RWPE2 (cell line): ENCODE results near the gene GTSF1L.

Source experiments
- ATAC-seq: fragments of 200-7000 bp; cut with Tn5 transposase; 3 replicates; pipeline ENCODE4 v1.9.1; 2021; ENCODE audit warnings: low read depth
- DNase-seq: peaks from one replicate; pipeline ENCODE4 v3.0.0-alpha.2; 2020; ENCODE audit warnings: low spot score
- H3K27ac ChIP-seq: fragments of 450-650 bp; 2 replicates; pipeline ENCODE4 v1.5.1; 2017; ENCODE audit warnings: mild to moderate bottlenecking; ENCODE audit not compliant: poor library complexity, severe bottlenecking
- H3K27me3 ChIP-seq: fragments of 250-450 bp; sonication (Bioruptor Pico); 2 replicates; pipeline ENCODE4 v1.5.1; 2021; ENCODE audit warnings: mild to moderate bottlenecking, moderate library complexity; ENCODE audit not compliant: insufficient read depth, poor library complexity, severe bottlenecking
- H3K36me3 ChIP-seq: fragments of 250-450 bp; sonication (Bioruptor Pico); 2 replicates; pipeline ENCODE4 v1.5.1; 2020; ENCODE audit warnings: low read depth, mild to moderate bottlenecking, moderate library complexity
- H3K4me1 ChIP-seq: fragments of 250-450 bp; sonication (Bioruptor Pico); 2 replicates; pipeline ENCODE4 v1.5.1; 2021; ENCODE audit warnings: mild to moderate bottlenecking, moderate library complexity; ENCODE audit not compliant: insufficient read depth, poor library complexity, severe bottlenecking
- H3K4me3 ChIP-seq: fragments of 250-450 bp; sonication (Bioruptor Pico); 2 replicates; pipeline ENCODE4 v1.5.1; 2021; ENCODE audit warnings: mild to moderate bottlenecking, moderate library complexity; ENCODE audit not compliant: severe bottlenecking
- H3K9me3 ChIP-seq: fragments of 250-450 bp; sonication (Bioruptor Pico); 2 replicates; pipeline ENCODE4 v1.5.1; 2021; ENCODE audit warnings: mild to moderate bottlenecking, moderate library complexity; ENCODE audit not compliant: severe bottlenecking
- TF ChIP-seq, protein P1 (sequence below): fragments of 450-650 bp; IDR thresholded peaks from one replicate; pipeline ENCODE4 v1.5.1; 2017; ENCODE audit warnings: mild to moderate bottlenecking, moderate library complexity; ENCODE audit not compliant: poor library complexity, severe bottlenecking

GTSF1L gene

DNA sequence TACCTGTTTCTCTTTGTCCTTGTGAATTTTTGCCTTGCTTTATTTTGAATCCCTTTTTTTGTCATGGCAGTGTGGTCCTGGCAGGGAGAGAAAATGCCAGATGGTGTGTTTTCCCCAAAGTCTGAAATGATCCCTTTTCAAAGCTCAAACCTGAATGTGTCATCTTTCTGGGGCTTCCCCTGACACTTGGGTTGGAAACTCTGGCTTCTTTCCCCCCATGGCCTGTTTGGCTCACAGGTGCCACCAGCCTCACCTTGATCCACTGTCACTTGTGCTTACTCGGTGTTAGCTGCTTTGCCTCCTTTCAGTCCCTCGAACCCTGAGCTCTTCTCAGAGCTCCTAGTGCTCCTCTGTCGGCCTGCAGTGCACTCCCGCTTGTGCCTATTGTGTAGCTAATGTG, 37.6 kb downstream of the GTSF1L start:
- no peaks in the 10 kb centered on the region for H3K9me3 ChIP-seq
- peaks cover 99% of the 10 kb centered on the region for H3K36me3 ChIP-seq
- no peak overlapping the region for H3K27ac ChIP-seq
- DNase-seq (no peak), ATAC-seq (no peak)
- no peaks in the 10 kb centered on the region for H3K27me3 ChIP-seq
- TF ChIP-seq, protein P1, sequence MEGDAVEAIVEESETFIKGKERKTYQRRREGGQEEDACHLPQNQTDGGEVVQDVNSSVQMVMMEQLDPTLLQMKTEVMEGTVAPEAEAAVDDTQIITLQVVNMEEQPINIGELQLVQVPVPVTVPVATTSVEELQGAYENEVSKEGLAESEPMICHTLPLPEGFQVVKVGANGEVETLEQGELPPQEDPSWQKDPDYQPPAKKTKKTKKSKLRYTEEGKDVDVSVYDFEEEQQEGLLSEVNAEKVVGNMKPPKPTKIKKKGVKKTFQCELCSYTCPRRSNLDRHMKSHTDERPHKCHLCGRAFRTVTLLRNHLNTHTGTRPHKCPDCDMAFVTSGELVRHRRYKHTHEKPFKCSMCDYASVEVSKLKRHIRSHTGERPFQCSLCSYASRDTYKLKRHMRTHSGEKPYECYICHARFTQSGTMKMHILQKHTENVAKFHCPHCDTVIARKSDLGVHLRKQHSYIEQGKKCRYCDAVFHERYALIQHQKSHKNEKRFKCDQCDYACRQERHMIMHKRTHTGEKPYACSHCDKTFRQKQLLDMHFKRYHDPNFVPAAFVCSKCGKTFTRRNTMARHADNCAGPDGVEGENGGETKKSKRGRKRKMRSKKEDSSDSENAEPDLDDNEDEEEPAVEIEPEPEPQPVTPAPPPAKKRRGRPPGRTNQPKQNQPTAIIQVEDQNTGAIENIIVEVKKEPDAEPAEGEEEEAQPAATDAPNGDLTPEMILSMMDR: no peak
- no peaks in the 10 kb centered on the region for H3K4me1 ChIP-seq
- H3K4me3 ChIP-seq: no peak overlapping the region

- peak; percentile 74 for DNase-seq
- Histone ChIP-seq H3K27ac (no peak overlapping the region), H3K36me3 (peaks cover 99% of the 10 kb centered on the region), H3K9me3 (no peaks in the 10 kb centered on the region), H3K27me3 (no peaks in the 10 kb centered on the region), H3K4me1 (no peaks in the 10 kb centered on the region), H3K4me3 (no peak overlapping the region)
- TF ChIP-seq, protein P1: no peak
- 0 out of 3 replicates have a peak, but pooled peaks have one; percentile 3 for ATAC-seq
Observed at GRCh38 chr20:43686820-43687219, 40.0 kb downstream of the GTSF1L start.

DNA sequence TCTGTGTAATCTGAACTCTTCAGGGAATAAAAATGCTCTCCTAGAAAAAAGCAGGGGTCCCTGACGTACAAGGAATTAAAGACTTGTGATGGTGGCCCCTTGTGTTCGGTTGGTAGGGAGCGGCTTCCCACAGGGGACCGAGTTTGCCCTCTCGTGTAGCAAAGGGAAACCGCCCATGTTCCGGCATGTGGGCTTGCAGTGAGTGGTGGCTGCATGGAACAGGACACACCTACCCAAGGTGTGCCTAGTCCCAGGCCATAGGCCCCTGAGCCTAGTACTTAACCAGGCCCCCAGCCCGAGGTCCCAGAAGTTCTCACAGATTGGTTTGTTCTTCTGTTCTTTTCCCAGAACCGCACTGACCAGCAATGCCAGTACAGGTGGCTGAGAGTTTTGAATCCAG, 44.4 kb downstream of the GTSF1L start:
- Histone ChIP-seq H3K4me1 (no peaks in the 10 kb centered on the region), H3K36me3 (peaks cover 88% of the 10 kb centered on the region), H3K4me3 (no peak overlapping the region), H3K27me3 (no peaks in the 10 kb centered on the region), H3K27ac (no peak overlapping the region), H3K9me3 (no peaks in the 10 kb centered on the region)
- TF ChIP-seq, protein P1: no peak
- ATAC-seq (no peak), DNase-seq (peak; percentile 77)

DNA sequence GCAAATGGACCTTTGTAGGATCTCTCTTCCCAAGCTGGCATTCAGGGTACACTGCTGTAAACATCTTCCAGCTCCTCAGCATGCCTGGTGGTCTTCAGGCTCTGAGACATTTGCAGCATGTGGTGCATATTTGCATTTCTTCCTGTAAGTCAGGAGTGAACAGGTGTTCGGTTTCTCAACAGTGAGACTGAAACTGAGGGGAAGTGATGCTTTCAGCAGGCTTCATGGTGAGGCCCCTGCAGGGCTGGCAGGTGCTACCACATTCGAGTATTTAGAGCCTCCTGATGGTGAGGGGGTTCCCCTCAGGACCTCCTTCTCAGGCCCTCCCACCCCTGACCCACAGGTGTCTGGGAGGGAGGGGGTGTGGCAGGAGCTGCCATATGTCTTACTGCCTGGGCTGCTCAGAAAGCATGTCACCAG, 44.8 kb downstream of the GTSF1L start:
- TF ChIP-seq, protein P1: no peak
- Histone ChIP-seq H3K4me3 (no peak overlapping the region), H3K27ac (no peak overlapping the region), H3K9me3 (no peaks in the 10 kb centered on the region), H3K27me3 (no peaks in the 10 kb centered on the region), H3K4me1 (no peaks in the 10 kb centered on the region), H3K36me3 (peaks cover 88% of the 10 kb centered on the region)
- DNase-seq (no peak), ATAC-seq (0 out of 3 replicates have a peak, but pooled peaks have one; percentile 3)

GRCh38 chr20:43681468-43681942, 45.3 kb downstream of the GTSF1L start:
- Histone ChIP-seq H3K4me1 (no peaks in the 10 kb centered on the region), H3K27me3 (no peaks in the 10 kb centered on the region), H3K36me3 (peaks cover 88% of the 10 kb centered on the region), H3K4me3 (no peak overlapping the region), H3K27ac (no peak overlapping the region), H3K9me3 (no peaks in the 10 kb centered on the region)
- DNase-seq: peak; percentile 75
- TF ChIP-seq, protein P1: no peak
- no peak for ATAC-seq
